Measurements from ENCODE around the gene MPIG6B.

MPIG6B gene

DNA sequence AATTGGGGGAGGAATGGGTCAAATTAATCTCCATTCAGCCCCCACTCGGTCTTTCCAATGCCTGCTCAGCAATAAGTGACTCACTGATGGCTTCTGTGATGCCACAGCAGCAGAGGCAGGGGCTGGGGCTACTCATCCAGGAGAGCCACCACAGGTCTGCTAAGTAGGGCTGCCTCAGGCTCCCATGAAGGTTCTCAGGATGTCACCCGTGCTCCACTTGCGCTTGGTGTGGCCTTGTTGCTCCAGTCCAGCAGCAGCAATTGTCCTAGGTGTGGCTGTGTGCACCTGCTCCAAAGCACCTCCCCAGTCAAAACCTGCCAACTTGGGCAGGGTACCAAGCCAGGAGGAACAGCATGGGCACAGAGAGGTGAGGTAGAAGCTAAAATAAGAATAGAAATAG is 1.0 kb upstream of the MPIG6B start:
- no peak for DNase-seq (ENCODE audit: low spot score)

DNA sequence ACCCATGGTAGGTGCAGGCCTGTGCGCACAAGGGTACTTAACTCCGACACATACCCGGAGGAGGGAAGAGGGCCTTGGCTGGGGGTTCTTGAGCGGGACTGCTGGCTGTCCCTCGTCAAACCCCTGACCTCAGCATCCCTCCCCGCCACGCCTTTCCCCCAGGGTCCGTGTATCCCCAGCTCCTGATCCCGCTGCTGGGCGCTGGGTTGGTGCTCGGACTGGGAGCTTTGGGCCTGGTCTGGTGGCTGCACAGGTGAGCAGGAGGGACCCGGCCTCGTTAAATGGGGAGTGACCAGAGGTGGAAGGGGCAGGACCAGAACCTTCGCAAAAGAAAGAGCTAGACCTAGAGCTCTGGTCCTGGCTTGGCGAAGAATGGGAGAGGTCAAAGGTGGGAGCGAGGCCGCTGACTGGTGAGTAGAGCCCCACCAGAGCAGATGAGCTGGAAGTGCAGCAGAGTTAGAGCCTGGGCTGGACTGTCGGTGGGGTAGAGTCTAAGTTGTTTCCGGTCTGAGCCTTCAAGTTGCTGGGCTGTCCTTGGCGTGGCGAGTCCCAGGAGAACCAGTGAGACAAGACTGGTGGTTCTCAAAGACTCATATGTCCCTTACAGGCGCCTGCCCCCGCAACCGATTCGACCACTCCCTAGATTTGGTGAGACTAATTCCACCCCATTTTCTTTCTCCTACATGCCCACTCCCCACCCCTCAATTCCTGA is 963 bp downstream of the MPIG6B start:
- DNase-seq (ENCODE audit: low spot score), result no peak

- DNase-seq (ENCODE audit: low spot score), result no peak
Observed at GRCh38 chr6:31725502-31726350, 2.6 kb downstream of the MPIG6B start.

DNA sequence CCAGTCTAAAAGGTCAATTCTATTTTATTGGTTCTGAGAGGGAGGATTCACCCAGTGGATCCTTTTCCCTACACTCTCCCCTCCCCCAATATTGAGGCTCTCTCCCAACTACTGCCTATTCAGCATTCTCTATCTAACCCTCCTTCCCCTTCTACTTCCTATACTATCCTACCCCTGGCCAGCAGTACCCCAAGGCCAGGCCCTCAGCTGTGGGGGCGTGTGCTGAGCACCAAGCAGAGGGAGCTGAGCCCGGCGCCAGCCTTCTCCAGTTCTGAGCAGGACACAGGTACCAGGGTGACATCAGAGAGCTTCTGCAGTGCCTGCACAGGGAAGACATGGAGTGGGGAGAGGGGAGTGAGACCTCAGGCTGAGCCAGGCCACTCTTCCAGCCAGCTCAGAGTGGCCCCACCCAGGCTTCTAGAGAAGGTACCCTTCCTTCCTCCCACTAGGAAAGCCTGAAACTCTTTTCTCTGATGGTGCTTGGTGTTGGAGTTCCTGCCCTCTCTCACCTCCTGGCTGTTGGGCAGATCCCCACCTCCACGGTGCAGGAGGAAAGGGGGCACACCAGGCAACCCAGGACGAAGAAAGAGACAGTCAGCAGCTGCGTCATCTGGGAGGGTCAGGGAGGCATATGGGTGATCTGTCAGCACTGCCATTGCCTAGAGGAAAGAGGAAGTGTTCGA is 4.0 kb downstream of the MPIG6B start:
- no peak for DNase-seq (ENCODE audit: low spot score)

GRCh38 chr6:31727717-31728671 is 4.8 kb downstream of the MPIG6B start:
- no peak for DNase-seq (ENCODE audit: low spot score)

- DNase-seq (ENCODE audit: low spot score), result no peak
Observed at GRCh38 chr6:31728767-31729514, 5.8 kb downstream of the MPIG6B start, which contains the start of gene DDAH2. TSS of gene DDAH2 (minus strand) at chr6:31729299. CDS start at chr6:31729161, 138 bp downstream.

DNA sequence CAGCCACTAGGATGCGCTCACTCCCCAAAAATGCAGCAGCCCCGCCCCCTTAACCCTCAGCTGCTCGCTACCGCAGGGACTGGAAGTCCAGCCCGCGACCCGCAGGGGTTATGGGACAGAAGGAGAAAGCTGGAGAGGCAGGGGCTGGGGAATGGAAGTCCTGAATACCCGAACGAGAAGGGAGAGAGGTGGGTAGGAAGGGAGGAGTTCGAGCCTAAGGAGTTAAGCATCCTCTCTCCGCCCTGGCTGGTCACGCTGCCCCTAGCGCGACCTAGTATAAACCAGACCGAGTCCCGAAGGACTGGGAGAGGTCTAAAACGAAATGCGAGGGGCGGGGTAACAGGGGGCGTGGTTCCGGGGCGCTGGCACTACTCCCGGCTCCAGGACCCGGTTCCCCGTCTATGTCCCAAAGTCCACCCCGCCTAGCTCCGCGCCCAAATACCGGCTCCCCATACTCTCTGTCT is 6.4 kb downstream of the MPIG6B start:
- DNase-seq (ENCODE audit: low spot score), result peak; percentile 79

GRCh38 chr6:31729979-31730630 is 6.9 kb downstream of the MPIG6B start:
- DNase-seq (ENCODE audit: low spot score), result peak; percentile 70

GRCh38 chr6:31730631-31731086 is 7.5 kb downstream of the MPIG6B start:
- DNase-seq (ENCODE audit: low spot score), result no peak

- DNase-seq (ENCODE audit: low spot score), result no peak
Observed at GRCh38 chr6:31732029-31732428, 8.9 kb downstream of the MPIG6B start.

- DNase-seq (ENCODE audit: low spot score), result no peak
Observed at GRCh38 chr6:31733734-31734133, 10.6 kb downstream of the MPIG6B start.

- DNase-seq (ENCODE audit: low spot score), result no peak
Observed at GRCh38 chr6:31734247-31734820, 11.2 kb downstream of the MPIG6B start.

GRCh38 chr6:31734821-31735406 is 11.7 kb downstream of the MPIG6B start:
- no peak for DNase-seq (ENCODE audit: low spot score)

DNA sequence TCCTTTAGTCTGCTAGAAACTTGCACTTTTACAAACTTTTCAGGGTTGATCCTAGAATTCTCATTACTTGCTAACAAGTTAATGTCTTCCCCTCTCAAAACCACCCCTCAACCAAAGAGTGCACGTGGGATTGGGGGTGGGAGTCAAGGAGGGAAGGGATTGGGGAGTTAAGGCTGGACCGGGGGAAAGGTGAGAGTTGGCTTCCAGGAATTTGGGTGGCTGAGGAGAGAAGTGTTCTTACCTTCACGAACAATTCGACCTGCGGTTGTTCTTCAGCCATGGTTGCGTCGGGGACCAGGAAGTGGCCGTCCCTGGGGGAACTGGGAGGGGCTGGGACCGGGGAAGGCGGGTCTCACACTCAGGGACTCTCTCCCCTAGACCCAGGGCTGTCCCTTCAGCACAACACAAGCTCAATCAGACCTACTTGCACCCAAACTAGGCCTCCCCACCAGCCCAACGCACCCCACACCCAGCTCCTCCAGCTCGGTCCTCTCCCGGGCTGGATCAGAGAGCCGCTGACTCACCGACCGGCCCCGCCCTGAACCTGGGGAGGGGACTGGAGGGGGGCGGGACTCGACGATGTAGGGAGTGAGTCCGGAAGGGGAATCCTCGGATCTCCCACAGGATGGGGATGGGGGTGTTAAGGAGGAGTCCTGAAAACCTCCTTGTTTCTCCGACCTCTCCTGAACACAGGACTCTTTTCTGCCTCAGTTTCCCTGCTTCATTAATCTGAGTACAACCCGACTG is 13.0 kb downstream of the MPIG6B start, which contains the start of gene CLIC1:
Gene CLIC1 (minus strand): TSS at position 510 of the 747 bp plus-strand sequence. CDS start 230 bp downstream, at position 280.
- DNase-seq (ENCODE audit: low spot score), result no peak

- DNase-seq (ENCODE audit: low spot score), result no peak
Observed at GRCh38 chr6:31736768-31737314, 13.7 kb downstream of the MPIG6B start.

DNA sequence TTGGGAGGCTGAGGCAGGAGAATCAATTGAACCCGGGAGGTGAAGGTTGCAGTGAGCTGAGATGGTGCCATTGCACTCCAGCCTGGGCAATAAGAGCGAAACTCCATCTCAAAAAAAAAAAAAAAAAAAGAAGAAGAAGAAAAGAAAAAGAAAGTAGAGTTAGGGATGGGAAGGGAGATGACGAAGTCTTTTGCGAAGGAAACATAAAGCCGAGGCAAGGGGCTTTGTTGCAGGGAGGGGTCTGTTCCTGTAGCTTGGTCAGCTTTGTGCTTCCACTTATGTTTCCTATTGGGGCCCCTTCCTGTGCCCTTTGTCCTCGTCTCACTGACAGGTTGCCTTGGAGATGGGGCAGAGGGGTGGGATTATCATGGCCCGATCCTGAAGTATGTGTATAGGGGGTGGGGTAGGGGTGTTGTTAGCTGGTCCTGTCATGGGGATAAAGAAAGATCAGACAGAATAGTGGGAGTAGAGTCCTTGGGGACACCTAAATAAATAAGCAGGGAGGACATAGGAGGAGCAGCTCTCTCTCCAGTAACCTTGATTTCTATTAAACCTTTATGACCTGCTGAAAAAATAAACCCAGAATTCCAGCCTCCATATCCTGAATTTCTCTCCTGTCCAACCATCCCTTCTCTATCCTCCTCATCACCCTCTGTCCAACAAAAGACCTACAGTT is 14.3 kb downstream of the MPIG6B start:
- DNase-seq (ENCODE audit: low spot score), result no peak
